ENCODE data around the gene PCDHB6. TPM values are rescaled to one million over a fixed set of nuclear protein-coding genes. Genes with fewer than 3 reads are reported as not detected.
A peak's percentile ranks its signal among the peaks of the same experiment; 100 is the strongest.

PCDHB6 gene
- 0.22 TPM in 1 of 2 replicates, not detected in the other for total RNA-seq (2021)
- long read RNA-seq = 0 reads

- DNase-seq = no peak
- H3K79me2 ChIP-seq (ENCODE audit: insufficient read depth, low read length) = no peaks in the 10 kb centered on the region
Measured at GRCh38 chr5:141149812-141150211, at the start of gene PCDHB6. PCDHB6 (plus strand) TSS chr5:141150057; CDS start chr5:141150258, 201 bp downstream.

More at GRCh38 chr5:141149812-141150211, at the start of gene PCDHB6:
- Histone ChIP-seq H4K5ac (ENCODE audit: insufficient read length, low read depth, low read length) (no peak within 1 kb of the TSS), H3K4me1 (ENCODE audit: insufficient read depth, low read length) (no peaks in the 10 kb centered on the region), H3T11ph (ENCODE audit: low read length) (no peak within 1 kb of the TSS), H3K9ac (ENCODE audit: extremely low read depth, insufficient read length, low read length) (no peak within 1 kb of the TSS), H2BK5ac (ENCODE audit: insufficient read length, low read length) (no peak within 1 kb of the TSS), H4K8ac (replicated peaks; ENCODE audit: insufficient read length, low read depth, low read length) (no peak within 1 kb of the TSS), H4K91ac (ENCODE audit: insufficient read length, low read depth, low read length) (no peak within 1 kb of the TSS), H2BK20ac (ENCODE audit: low read depth, low read length, poor library complexity, severe bottlenecking) (no peak within 1 kb of the TSS), H3K9me3 (ENCODE audit: control insufficient read depth, low read depth, low read length) (peaks cover 9% of the 10 kb centered on the region), H3K27ac (ENCODE audit: insufficient read length, low read depth, low read length) (no peak within 1 kb of the TSS), H3K27me3 (ENCODE audit: insufficient read depth, low read length) (no peaks in the 10 kb centered on the region), H2AFZ (ENCODE audit: low read length) (no peak within 1 kb of the TSS), H3K23ac (ENCODE audit: insufficient read length, low read depth, low read length) (no peak within 1 kb of the TSS), H3K4ac (ENCODE audit: low read depth, low read length) (no peak within 1 kb of the TSS), H2AK5ac (ENCODE audit: insufficient read length, low read length) (no peak within 1 kb of the TSS), H3K23me2 (ENCODE audit: insufficient read length, low read depth, low read length, poor library complexity, severe bottlenecking) (no peaks in the 10 kb centered on the region), H3K18ac (ENCODE audit: insufficient read length, low read depth, low read length) (no peak within 1 kb of the TSS), H3K4me2 (ENCODE audit: insufficient read depth, insufficient read length, low read length) (no peak within 1 kb of the TSS), H3K56ac (ENCODE audit: insufficient read length, low read depth, low read length) (no peak within 1 kb of the TSS), H2BK12ac (ENCODE audit: insufficient read length, low read depth, low read length) (no peak within 1 kb of the TSS), H2BK120ac (ENCODE audit: low read depth, low read length, poor library complexity, severe bottlenecking) (no peak within 1 kb of the TSS), H2BK15ac (ENCODE audit: low read depth, low read length) (no peak within 1 kb of the TSS), H4K20me1 (ENCODE audit: control insufficient read depth, insufficient read depth, insufficient read length) (no peaks in the 10 kb centered on the region), H3K14ac (ENCODE audit: insufficient read depth, low read length) (no peak within 1 kb of the TSS; the same call in 1 of the 2 replicates), H3K79me1 (ENCODE audit: insufficient read depth, low read depth, low read length, poor library complexity, severe bottlenecking) (no peaks in the 10 kb centered on the region)
- Mint-ChIP-seq H3K27me3 (ENCODE audit: low read depth) (peaks cover 10% of the 10 kb centered on the region), H3K27ac (no peak within 1 kb of the TSS), H3K4me3 (no peak within 1 kb of the TSS), H3K4me1 (no peaks in the 10 kb centered on the region), H3K9me3 (peaks cover 27 to 29% of the 10 kb centered on the region in 2 experiments), H3K36me3 (ENCODE audit: insufficient read depth in 1 of 3, low read depth in 3 of 3) (peaks cover 0 to 20% (median 1%) of the 10 kb centered on the region in 3 experiments; a peak in 5 of 7 replicates)
- TF ChIP-seq, protein P1, sequence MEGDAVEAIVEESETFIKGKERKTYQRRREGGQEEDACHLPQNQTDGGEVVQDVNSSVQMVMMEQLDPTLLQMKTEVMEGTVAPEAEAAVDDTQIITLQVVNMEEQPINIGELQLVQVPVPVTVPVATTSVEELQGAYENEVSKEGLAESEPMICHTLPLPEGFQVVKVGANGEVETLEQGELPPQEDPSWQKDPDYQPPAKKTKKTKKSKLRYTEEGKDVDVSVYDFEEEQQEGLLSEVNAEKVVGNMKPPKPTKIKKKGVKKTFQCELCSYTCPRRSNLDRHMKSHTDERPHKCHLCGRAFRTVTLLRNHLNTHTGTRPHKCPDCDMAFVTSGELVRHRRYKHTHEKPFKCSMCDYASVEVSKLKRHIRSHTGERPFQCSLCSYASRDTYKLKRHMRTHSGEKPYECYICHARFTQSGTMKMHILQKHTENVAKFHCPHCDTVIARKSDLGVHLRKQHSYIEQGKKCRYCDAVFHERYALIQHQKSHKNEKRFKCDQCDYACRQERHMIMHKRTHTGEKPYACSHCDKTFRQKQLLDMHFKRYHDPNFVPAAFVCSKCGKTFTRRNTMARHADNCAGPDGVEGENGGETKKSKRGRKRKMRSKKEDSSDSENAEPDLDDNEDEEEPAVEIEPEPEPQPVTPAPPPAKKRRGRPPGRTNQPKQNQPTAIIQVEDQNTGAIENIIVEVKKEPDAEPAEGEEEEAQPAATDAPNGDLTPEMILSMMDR (conservative IDR thresholded peaks at IDR 0.05) = peak; percentile 61; the same call in 2 of the 3 replicates
- WGBS (ENCODE audit: extremely low coverage, insufficient read length, low lambda C conversion rate) = no CpG with 5 or more reads among the region's 18 CpGs

Measured in H9 (cell line).